HG03280 (cell line): ENCODE results near the gene DPYD.

Source experiments
- ATAC-seq: cut with Tn5 transposase; IDR thresholded peaks from one replicate; pipeline ENCODE4 v1.9.1; 2021; ENCODE audit warnings: mild to moderate bottlenecking, moderate library complexity; ENCODE audit not compliant: unreplicated experiment

The DPYD gene

GRCh38 chr1:97112442-97112841, 808.4 kb downstream of the DPYD start:
- no peak for ATAC-seq

- no peak for ATAC-seq
These were observed 812.7 kb downstream of the DPYD start for GRCh38 chr1:97108179-97108578.

- no peak for ATAC-seq
These were observed 815.3 kb downstream of the DPYD start for GRCh38 chr1:97105531-97105930.

- ATAC-seq: no peak
These were observed 819.3 kb downstream of the DPYD start for GRCh38 chr1:97101509-97101908.

- no peak for ATAC-seq
These were observed 823.4 kb downstream of the DPYD start for GRCh38 chr1:97097404-97097925.

- no peak for ATAC-seq
These were observed 825.1 kb downstream of the DPYD start for GRCh38 chr1:97095764-97096163.

- no peak for ATAC-seq
These were observed 826.4 kb downstream of the DPYD start for GRCh38 chr1:97094247-97094972.

- ATAC-seq: no peak
These were observed 827.1 kb downstream of the DPYD start for GRCh38 chr1:97093741-97094140.

GRCh38 chr1:97092824-97093223, 828.0 kb downstream of the DPYD start:
- ATAC-seq: no peak

GRCh38 chr1:97091679-97092078, 829.2 kb downstream of the DPYD start:
- no peak for ATAC-seq

GRCh38 chr1:97091263-97091662, 829.6 kb downstream of the DPYD start:
- no peak for ATAC-seq

GRCh38 chr1:97090725-97091124, 830.1 kb downstream of the DPYD start:
- no peak for ATAC-seq

GRCh38 chr1:97089173-97089572, 831.7 kb downstream of the DPYD start:
- no peak for ATAC-seq

- ATAC-seq: no peak
These were observed 832.4 kb downstream of the DPYD start for GRCh38 chr1:97088391-97088790.

- no peak for ATAC-seq
These were observed 836.3 kb downstream of the DPYD start for GRCh38 chr1:97084546-97084945.

- no peak for ATAC-seq
These were observed 838.5 kb downstream of the DPYD start for GRCh38 chr1:97082160-97082848.

- no peak for ATAC-seq
These were observed 842.0 kb downstream of the DPYD start for GRCh38 chr1:97078872-97079271.

GRCh38 chr1:97077221-97077620, 843.6 kb downstream of the DPYD start:
- ATAC-seq: no peak

GRCh38 chr1:97074771-97075170, 846.1 kb downstream of the DPYD start:
- no peak for ATAC-seq

GRCh38 chr1:97073936-97074335, 846.9 kb downstream of the DPYD start:
- no peak for ATAC-seq

- ATAC-seq: no peak
These were observed 847.7 kb downstream of the DPYD start for GRCh38 chr1:97073169-97073568.

- no peak for ATAC-seq
These were observed 849.7 kb downstream of the DPYD start for GRCh38 chr1:97071173-97071572.
